ENCODE data around the gene KCTD11. TPM values are rescaled to one million over a fixed set of nuclear protein-coding genes. Genes with fewer than 3 reads are reported as not detected.

Gene KCTD11
- total and polyA plus RNA-seq, 2 of the 13 experiments (the other 11 are each of a cell fraction or from before 2014, with no cell fraction given) = 1.6 to 2.6 TPM

DNA sequence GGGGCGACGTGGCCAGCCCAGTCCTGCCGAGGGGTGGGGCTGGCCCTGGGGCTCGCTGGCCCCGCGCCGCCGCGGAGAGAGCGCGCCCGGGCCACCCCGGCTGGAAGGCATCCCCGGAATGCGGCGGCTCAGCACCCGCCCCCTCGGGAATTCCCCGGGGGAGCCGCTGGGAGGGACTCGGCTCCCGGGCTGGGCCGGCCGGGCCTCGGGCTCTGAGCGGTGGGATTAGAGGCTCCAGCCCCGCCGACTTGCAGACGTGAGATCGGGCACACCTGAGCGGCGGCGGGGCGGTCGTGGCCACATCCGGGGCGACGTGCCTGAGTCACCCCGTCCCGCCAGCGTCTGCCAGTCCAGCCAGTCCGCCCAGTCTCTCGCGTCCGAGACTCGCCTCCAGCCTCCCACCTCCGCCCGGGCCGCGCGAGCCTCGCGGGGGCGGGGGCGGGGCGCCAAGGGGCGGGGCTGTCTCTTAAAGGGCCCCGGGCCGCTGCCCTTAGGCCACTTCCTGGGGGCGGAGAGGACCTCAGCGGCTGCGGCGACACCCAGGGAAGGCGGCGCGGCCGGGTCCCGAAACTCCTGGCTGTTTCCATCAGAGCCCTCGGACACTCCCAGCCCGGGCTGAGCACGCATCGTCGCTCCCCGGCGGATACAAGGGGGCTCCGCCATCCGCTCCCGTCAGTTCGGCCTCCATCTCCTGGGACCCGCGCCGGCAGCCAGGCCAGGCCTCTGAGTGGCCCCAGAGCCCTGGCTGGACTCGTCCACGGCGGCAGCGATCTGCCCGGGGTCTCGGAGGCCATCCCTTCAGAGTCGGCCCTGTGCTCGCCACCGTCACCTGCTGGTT lies at the start of gene KCTD11 (continued):
- TF ChIP-seq HDAC1 (CRISPR knock-in tag; IDR thresholded peaks at IDR 0.05) = peak; percentile 76
- TF ChIP-seq, protein P1, sequence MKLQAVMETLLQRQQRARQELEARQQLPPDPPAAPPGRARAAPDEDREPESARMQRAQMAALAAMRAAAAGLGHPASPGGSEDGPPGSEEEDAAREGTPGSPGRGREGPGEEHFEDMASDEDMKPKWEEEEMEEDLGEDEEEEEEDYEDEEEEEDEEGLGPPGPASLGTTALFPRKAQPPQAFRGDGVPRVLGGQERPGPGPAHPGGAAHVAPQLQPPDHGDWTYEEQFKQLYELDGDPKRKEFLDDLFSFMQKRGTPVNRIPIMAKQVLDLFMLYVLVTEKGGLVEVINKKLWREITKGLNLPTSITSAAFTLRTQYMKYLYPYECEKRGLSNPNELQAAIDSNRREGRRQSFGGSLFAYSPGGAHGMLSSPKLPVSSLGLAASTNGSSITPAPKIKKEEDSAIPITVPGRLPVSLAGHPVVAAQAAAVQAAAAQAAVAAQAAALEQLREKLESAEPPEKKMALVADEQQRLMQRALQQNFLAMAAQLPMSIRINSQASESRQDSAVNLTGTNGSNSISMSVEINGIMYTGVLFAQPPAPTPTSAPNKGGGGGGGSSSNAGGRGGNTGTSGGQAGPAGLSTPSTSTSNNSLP (IDR thresholded peaks at IDR 0.05; ENCODE audit: low read depth, low read length) = no peak
- TF ChIP-seq, protein P2, sequence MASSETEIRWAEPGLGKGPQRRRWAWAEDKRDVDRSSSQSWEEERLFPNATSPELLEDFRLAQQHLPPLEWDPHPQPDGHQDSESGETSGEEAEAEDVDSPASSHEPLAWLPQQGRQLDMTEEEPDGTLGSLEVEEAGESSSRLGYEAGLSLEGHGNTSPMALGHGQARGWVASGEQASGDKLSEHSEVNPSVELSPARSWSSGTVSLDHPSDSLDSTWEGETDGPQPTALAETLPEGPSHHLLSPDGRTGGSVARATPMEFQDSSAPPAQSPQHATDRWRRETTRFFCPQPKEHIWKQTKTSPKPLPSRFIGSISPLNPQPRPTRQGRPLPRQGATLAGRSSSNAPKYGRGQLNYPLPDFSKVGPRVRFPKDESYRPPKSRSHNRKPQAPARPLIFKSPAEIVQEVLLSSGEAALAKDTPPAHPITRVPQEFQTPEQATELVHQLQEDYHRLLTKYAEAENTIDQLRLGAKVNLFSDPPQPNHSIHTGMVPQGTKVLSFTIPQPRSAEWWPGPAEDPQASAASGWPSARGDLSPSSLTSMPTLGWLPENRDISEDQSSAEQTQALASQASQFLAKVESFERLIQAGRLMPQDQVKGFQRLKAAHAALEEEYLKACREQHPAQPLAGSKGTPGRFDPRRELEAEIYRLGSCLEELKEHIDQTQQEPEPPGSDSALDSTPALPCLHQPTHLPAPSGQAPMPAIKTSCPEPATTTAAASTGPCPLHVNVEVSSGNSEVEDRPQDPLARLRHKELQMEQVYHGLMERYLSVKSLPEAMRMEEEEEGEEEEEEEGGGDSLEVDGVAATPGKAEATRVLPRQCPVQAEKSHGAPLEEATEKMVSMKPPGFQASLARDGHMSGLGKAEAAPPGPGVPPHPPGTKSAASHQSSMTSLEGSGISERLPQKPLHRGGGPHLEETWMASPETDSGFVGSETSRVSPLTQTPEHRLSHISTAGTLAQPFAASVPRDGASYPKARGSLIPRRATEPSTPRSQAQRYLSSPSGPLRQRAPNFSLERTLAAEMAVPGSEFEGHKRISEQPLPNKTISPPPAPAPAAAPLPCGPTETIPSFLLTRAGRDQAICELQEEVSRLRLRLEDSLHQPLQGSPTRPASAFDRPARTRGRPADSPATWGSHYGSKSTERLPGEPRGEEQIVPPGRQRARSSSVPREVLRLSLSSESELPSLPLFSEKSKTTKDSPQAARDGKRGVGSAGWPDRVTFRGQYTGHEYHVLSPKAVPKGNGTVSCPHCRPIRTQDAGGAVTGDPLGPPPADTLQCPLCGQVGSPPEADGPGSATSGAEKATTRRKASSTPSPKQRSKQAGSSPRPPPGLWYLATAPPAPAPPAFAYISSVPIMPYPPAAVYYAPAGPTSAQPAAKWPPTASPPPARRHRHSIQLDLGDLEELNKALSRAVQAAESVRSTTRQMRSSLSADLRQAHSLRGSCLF (CRISPR knock-in tag; IDR thresholded peaks at IDR 0.05; ENCODE audit: borderline replicate concordance) = 0 out of 2 replicates have a peak, but pooled peaks have one; percentile 27
- TF ChIP-seq SNAI1 (CRISPR knock-in tag; IDR thresholded peaks at IDR 0.05; ENCODE audit: borderline replicate concordance) = peak; percentile 26; the same call in 1 of the 2 replicates
- peak; percentile 56 for TF ChIP-seq PITX1 (CRISPR knock-in tag; IDR thresholded peaks at IDR 0.05)
- TF ChIP-seq ZZZ3 (CRISPR knock-in tag; IDR thresholded peaks at IDR 0.05; ENCODE audit: borderline replicate concordance) = no peak
- TF ChIP-seq ZFP37 (CRISPR knock-in tag; IDR thresholded peaks at IDR 0.05; ENCODE audit: borderline replicate concordance) = 0 out of 2 replicates have a peak, but pooled peaks have one; percentile 32
- no peak; the same call in 1 of the 2 replicates for TF ChIP-seq CAMTA2 (CRISPR knock-in tag; IDR thresholded peaks at IDR 0.05; ENCODE audit: borderline replicate concordance)
- 0 out of 2 replicates have a peak, but pooled peaks have one; percentile 34 for TF ChIP-seq NR2C2 (CRISPR knock-in tag; IDR thresholded peaks at IDR 0.05; ENCODE audit: borderline replicate concordance)
- peak; percentile 64; the same call in 1 of the 2 replicates for TF ChIP-seq ZIK1 (CRISPR knock-in tag; IDR thresholded peaks at IDR 0.05; ENCODE audit: borderline replicate concordance, low read depth)
- peak; percentile 51; the same call in 1 of the 2 replicates for TF ChIP-seq ZNF317 (CRISPR knock-in tag; IDR thresholded peaks at IDR 0.05)
- no peak for TF ChIP-seq NCOR1 (IDR thresholded peaks at IDR 0.05; ENCODE audit: borderline replicate concordance, low read length)
- TF ChIP-seq HBP1 (CRISPR knock-in tag; IDR thresholded peaks at IDR 0.05; ENCODE audit: low read depth) = peak; percentile 51
- TF ChIP-seq, protein P3, sequence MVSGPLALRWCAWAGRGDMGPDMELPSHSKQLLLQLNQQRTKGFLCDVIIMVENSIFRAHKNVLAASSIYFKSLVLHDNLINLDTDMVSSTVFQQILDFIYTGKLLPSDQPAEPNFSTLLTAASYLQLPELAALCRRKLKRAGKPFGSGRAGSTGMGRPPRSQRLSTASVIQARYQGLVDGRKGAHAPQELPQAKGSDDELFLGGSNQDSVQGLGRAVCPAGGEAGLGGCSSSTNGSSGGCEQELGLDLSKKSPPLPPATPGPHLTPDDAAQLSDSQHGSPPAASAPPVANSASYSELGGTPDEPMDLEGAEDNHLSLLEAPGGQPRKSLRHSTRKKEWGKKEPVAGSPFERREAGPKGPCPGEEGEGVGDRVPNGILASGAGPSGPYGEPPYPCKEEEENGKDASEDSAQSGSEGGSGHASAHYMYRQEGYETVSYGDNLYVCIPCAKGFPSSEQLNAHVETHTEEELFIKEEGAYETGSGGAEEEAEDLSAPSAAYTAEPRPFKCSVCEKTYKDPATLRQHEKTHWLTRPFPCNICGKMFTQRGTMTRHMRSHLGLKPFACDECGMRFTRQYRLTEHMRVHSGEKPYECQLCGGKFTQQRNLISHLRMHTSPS (CRISPR knock-in tag; IDR thresholded peaks at IDR 0.05; ENCODE audit: low read depth) = peak; percentile 22; the same call in 1 of the 2 replicates
- TF ChIP-seq ZNF350 (CRISPR knock-in tag; IDR thresholded peaks at IDR 0.05; ENCODE audit: borderline replicate concordance, low read depth) = peak; percentile 43; the same call in 1 of the 2 replicates
- peak; percentile 59; the same call in 1 of the 2 replicates for TF ChIP-seq ZNF790 (CRISPR knock-in tag; IDR thresholded peaks at IDR 0.05; ENCODE audit: borderline replicate concordance)
